Neural progenitor cell (in vitro differentiated cells): ENCODE measurements around the gene PCNX1.

ENCODE experiments used
- EZH2 ChIP-seq: fragments of 200-600 bp; sonication (generic); IDR thresholded peaks from 2 replicates; pipeline ENCODE4 v1.6.1; 2017; ENCODE audit warnings: antibody characterized with exemption, mild to moderate bottlenecking, moderate library complexity
- EZH2phosphoT487 ChIP-seq: fragments of 200-600 bp; sonication (generic); IDR thresholded peaks from 2 replicates; pipeline ENCODE4 v1.6.1; 2017; ENCODE audit warnings: antibody characterized with exemption
- TF ChIP-seq, protein P1 (sequence below): fragments of 200-600 bp; sonication (generic); IDR thresholded peaks from 2 replicates; pipeline ENCODE4 v1.5.1; 2017; ENCODE audit warnings: antibody characterized with exemption, mild to moderate bottlenecking

DNA sequence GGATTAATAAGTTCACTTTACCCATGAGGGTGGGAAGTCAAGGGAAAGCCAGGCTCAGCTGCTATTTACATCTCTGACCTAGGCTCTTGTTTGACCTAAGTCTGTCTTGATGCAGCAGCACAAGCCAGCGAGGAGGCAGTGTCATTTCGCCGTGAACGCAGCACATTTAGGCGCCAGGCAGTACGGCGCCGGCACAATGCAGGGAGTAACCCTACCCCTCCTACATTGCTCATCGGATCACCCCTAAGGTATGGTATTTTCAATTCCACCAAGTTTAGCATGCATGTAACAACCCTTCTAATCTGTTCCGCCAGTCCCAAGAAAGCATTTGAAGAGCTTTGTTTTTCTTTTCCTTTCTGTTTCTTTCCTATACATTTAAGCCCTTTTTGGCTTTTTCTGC lies 81.2 kb downstream of the PCNX1 start:
- TF ChIP-seq EZH2 (no peak), EZH2phosphoT487 (no peak)
- TF ChIP-seq, protein P1, sequence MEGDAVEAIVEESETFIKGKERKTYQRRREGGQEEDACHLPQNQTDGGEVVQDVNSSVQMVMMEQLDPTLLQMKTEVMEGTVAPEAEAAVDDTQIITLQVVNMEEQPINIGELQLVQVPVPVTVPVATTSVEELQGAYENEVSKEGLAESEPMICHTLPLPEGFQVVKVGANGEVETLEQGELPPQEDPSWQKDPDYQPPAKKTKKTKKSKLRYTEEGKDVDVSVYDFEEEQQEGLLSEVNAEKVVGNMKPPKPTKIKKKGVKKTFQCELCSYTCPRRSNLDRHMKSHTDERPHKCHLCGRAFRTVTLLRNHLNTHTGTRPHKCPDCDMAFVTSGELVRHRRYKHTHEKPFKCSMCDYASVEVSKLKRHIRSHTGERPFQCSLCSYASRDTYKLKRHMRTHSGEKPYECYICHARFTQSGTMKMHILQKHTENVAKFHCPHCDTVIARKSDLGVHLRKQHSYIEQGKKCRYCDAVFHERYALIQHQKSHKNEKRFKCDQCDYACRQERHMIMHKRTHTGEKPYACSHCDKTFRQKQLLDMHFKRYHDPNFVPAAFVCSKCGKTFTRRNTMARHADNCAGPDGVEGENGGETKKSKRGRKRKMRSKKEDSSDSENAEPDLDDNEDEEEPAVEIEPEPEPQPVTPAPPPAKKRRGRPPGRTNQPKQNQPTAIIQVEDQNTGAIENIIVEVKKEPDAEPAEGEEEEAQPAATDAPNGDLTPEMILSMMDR: no peak
